Liver (tissue), 9 donors: Measurements from ENCODE around the gene EXOC3L2. TPM values are rescaled to one million over a fixed set of nuclear protein-coding genes. Genes with fewer than 3 reads are reported as not detected.

Experiments used
- DNase-seq: peaks from one replicate; pipeline ENCODE4 v3.0.0-alpha.2; 2017; ENCODE audit warnings: low spot score
- H3K27ac ChIP-seq, 2 donors: one replicate each; pipeline ENCODE4 v1.7.0; 2013; ENCODE audit warnings: inconsistent platforms in 2 of 2, low read length in 2 of 2, control low read depth in 1 of 2, low read depth in 1 of 2, mild to moderate bottlenecking in 1 of 2
- H3K27me3 ChIP-seq, 4 donors: one replicate each; pipeline versions ENCODE4 v1.6.1 to v1.7.0; 2013; ENCODE audit warnings: low read length in 3 of 4, inconsistent platforms in 1 of 4, mild to moderate bottlenecking in 1 of 4, moderate library complexity in 1 of 4; ENCODE audit not compliant: control insufficient read depth in 4 of 4, insufficient read depth in 4 of 4
- H3K36me3 ChIP-seq, 4 donors: one replicate each; pipeline versions ENCODE4 v1.6.1 to v1.7.0; 2013; ENCODE audit warnings: low read length in 3 of 4, mild to moderate bottlenecking in 3 of 4, low read depth in 1 of 4, moderate library complexity in 1 of 4; ENCODE audit not compliant: control insufficient read depth in 4 of 4, insufficient read depth in 3 of 4
- H3K4me1 ChIP-seq, 4 donors: one replicate each; pipeline versions ENCODE4 v1.6.1 to v1.7.0; 2013; ENCODE audit warnings: low read length in 3 of 4, mild to moderate bottlenecking in 3 of 4, moderate library complexity in 1 of 4; ENCODE audit not compliant: control insufficient read depth in 4 of 4, insufficient read depth in 4 of 4
- H3K4me3 ChIP-seq, 3 donors: one replicate each; pipeline versions ENCODE4 v1.6.1 to v1.7.0; 2013; ENCODE audit warnings: low read length in 3 of 3, control low read depth in 1 of 3, low read depth in 1 of 3, mild to moderate bottlenecking in 1 of 3
- H3K9ac ChIP-seq, 2 donors: one replicate each; pipeline ENCODE4 v1.7.0; 2013; ENCODE audit warnings: low read length in 2 of 2, mild to moderate bottlenecking in 2 of 2, moderate library complexity in 2 of 2, control low read depth in 1 of 2, low read depth in 1 of 2
- H3K9me3 ChIP-seq, 4 donors: one replicate each; pipeline versions ENCODE4 v1.6.1 to v1.7.0; 2013; ENCODE audit warnings: low read length in 3 of 4; ENCODE audit not compliant: control insufficient read depth in 4 of 4
- EGR1 ChIP-seq, 2 donors: IDR thresholded peaks; 2 replicates each; pipeline ENCODE4 v1.6.1; 2016 to 2018; ENCODE audit warnings: antibody characterized with exemption in 2 of 2, low read depth in 2 of 2
- FOXA1 ChIP-seq: IDR thresholded peaks from 2 replicates; pipeline ENCODE4 v1.6.1; 2016; ENCODE audit warnings: antibody characterized with exemption
- FOXA2 ChIP-seq: IDR thresholded peaks from 2 replicates; pipeline ENCODE4 v1.6.1; 2016; ENCODE audit warnings: antibody characterized with exemption
- GABPA ChIP-seq, 2 donors: IDR thresholded peaks in 1 of 2; conservative IDR thresholded peaks in 1 of 2; 2 replicates each; pipeline ENCODE4 v1.6.1; 2016; ENCODE audit warnings: antibody characterized with exemption in 2 of 2, mild to moderate bottlenecking in 1 of 2, moderate library complexity in 1 of 2
- HNF4A ChIP-seq, 2 donors: conservative IDR thresholded peaks; 2 replicates each; pipeline ENCODE4 v1.6.1; 2016; ENCODE audit warnings: antibody characterized with exemption in 2 of 2, mild to moderate bottlenecking in 2 of 2
- HNF4G ChIP-seq: IDR thresholded peaks from 2 replicates; pipeline ENCODE4 v1.6.1; 2016; ENCODE audit warnings: antibody characterized with exemption
- JUND ChIP-seq, 2 donors: IDR thresholded peaks; 2 replicates each; pipeline ENCODE4 v1.6.1; 2016; ENCODE audit warnings: antibody characterized with exemption in 2 of 2
- NR2F2 ChIP-seq: IDR thresholded peaks from 2 replicates; pipeline ENCODE4 v1.6.1; 2016; ENCODE audit warnings: antibody characterized with exemption
- RAD21 ChIP-seq, 2 donors: IDR thresholded peaks; 2 replicates each; pipeline ENCODE4 v1.6.1; 2016; ENCODE audit warnings: antibody characterized with exemption in 2 of 2, mild to moderate bottlenecking in 2 of 2
- RXRA ChIP-seq, 2 donors: IDR thresholded peaks; 2 replicates each; pipeline ENCODE4 v1.6.1; 2017 to 2018; ENCODE audit warnings: antibody characterized with exemption in 2 of 2, mild to moderate bottlenecking in 1 of 2
- SP1 ChIP-seq: IDR thresholded peaks from 2 replicates; pipeline ENCODE4 v1.6.1; 2018; ENCODE audit warnings: antibody characterized with exemption, mild to moderate bottlenecking
- TAF1 ChIP-seq: conservative IDR thresholded peaks from 2 replicates; pipeline ENCODE4 v1.6.1; 2016; ENCODE audit warnings: antibody characterized with exemption, mild to moderate bottlenecking
- YY1 ChIP-seq: IDR thresholded peaks from 2 replicates; pipeline ENCODE4 v1.6.1; 2016; ENCODE audit warnings: antibody characterized with exemption, mild to moderate bottlenecking
- WGBS: extraction: QIAGEN DNeasy Blood & Tissue Kit; methylation state at CpG from one replicate; pipeline ENCODE4 v1.1.7; 2013; 5-methylcytosine and 5-hydroxymethylcytosine counted together
- polyA plus RNA-seq, 2 donors: library from polyadenylated mRNA; stranded (reverse) in 1 of 2; unstranded in 1 of 2; fragments of 200-250 nt in 1 of 2; fragments of >200 nt in 1 of 2; fragmentation: Nextera tagmentation in 1 of 2; extraction: Ambion mirVana in 1 of 2; gene quantifications; one replicate each; pipeline versions ENCODE4 v1.2.1 to v1.2.3, GENCODE V29; 2013 to 2015
- total RNA-seq, 2 donors: library from RNA; depleted of rRNA; stranded (reverse); fragments of >200 nt; gene quantifications; one replicate each; pipeline ENCODE4 v1.2.3, GENCODE V29; 2014
- TF ChIP-seq, protein P1 (sequence below): IDR thresholded peaks from 2 replicates; pipeline ENCODE4 v1.6.1; 2016; ENCODE audit warnings: antibody characterized with exemption
- TF ChIP-seq, protein P2 (sequence below): fragments of 150-350 bp; IDR thresholded peaks from 2 replicates; pipeline ENCODE4 v1.5.1; 2017; ENCODE audit warnings: improper control_type of control experiment, low read depth, low read length; ENCODE audit not compliant: missing input control
- TF ChIP-seq, protein P3 (sequence below): IDR thresholded peaks from 2 replicates; pipeline ENCODE4 v1.6.1; 2016; ENCODE audit warnings: antibody characterized with exemption
- TF ChIP-seq, protein P4 (sequence below): IDR thresholded peaks from 2 replicates; pipeline ENCODE4 v1.6.1; 2016; ENCODE audit warnings: antibody characterized with exemption
- TF ChIP-seq, protein P5 (sequence below): IDR thresholded peaks from 2 replicates; pipeline ENCODE4 v1.6.1; 2016; ENCODE audit warnings: antibody characterized with exemption, mild to moderate bottlenecking
- donor health status: healthy.
- donor health status: healthy.
- donor health status: healthy.
- donor health status: healthy.
- donor health status: healthy.

Gene EXOC3L2
- total and polyA plus RNA-seq, 4 donors = 1.3 to 7.3 (median 4.1) TPM

DNA sequence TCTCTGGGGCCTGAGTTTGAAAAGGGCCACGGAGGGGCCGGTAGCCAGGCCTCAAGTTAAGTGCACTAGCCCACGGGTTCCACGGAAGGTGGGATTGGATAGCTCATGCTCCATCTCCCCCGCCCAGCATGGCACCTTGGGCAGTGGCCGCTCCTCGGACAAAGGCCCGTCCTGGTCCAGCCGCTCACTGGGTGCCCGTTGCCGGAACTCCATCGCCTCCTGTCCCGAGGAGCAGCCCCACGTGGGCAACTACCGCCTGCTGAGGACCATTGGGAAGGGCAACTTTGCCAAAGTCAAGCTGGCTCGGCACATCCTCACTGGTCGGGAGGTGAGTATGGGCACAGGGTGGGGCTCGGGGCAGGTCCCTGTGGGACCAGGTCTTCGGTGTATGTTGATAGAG, 13.7 kb upstream of the EXOC3L2 start:
- Histone ChIP-seq H3K9ac (no peak overlapping the region), H3K9me3 (no peaks in the 10 kb centered on the region), H3K27ac (no peak overlapping the region), H3K36me3 (peaks cover 0 to 3% (median under 1%) of the 10 kb centered on the region in 4 donors), H3K4me1 (peaks cover 0 to 10% (median 7%) of the 10 kb centered on the region in 4 donors), H3K4me3 (no peak overlapping the region), H3K27me3 (no peaks in the 10 kb centered on the region)
- WGBS = 98% methylated on average over 19 of the region's 19 CpGs
- DNase-seq = no peak
- TF ChIP-seq, protein P1, sequence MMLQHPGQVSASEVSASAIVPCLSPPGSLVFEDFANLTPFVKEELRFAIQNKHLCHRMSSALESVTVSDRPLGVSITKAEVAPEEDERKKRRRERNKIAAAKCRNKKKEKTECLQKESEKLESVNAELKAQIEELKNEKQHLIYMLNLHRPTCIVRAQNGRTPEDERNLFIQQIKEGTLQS = no peak
- TF ChIP-seq TAF1 = no peak

DNA sequence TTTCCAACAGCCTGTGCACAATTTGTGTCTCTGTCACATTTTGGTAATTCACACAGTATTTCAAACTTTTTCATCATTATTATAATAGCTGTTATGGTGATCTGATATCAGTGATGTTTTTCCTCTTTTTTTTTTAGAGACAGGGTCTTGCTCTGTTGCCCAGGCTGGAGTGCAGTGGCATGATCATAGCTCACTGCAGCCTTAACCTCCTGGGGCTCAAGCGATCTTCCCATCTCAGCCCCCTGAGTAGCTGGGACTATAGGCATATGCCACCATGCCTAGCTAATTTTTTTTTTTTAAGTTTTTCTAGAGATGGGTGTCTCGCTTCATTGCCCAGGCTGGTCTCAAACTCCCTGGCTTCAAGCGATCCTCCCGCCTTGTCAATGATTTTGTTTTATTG, 11.6 kb upstream of the EXOC3L2 start:
- Histone ChIP-seq H3K27ac (no peak overlapping the region), H3K27me3 (no peaks in the 10 kb centered on the region), H3K9ac (no peak overlapping the region), H3K4me3 (no peak overlapping the region), H3K9me3 (no peaks in the 10 kb centered on the region), H3K36me3 (peaks cover 0 to 3% (median 0%) of the 10 kb centered on the region in 4 donors), H3K4me1 (peaks cover 3 to 30% (median 26%) of the 10 kb centered on the region in 4 donors)
- 98% methylated on average over 4 of the region's 4 CpGs for WGBS
- TF ChIP-seq JUND (IDR thresholded peaks at IDR 0.05) = no peak
- TF ChIP-seq, protein P2, sequence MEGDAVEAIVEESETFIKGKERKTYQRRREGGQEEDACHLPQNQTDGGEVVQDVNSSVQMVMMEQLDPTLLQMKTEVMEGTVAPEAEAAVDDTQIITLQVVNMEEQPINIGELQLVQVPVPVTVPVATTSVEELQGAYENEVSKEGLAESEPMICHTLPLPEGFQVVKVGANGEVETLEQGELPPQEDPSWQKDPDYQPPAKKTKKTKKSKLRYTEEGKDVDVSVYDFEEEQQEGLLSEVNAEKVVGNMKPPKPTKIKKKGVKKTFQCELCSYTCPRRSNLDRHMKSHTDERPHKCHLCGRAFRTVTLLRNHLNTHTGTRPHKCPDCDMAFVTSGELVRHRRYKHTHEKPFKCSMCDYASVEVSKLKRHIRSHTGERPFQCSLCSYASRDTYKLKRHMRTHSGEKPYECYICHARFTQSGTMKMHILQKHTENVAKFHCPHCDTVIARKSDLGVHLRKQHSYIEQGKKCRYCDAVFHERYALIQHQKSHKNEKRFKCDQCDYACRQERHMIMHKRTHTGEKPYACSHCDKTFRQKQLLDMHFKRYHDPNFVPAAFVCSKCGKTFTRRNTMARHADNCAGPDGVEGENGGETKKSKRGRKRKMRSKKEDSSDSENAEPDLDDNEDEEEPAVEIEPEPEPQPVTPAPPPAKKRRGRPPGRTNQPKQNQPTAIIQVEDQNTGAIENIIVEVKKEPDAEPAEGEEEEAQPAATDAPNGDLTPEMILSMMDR = no peak
- TF ChIP-seq, protein P1 = no peak
- TF ChIP-seq TAF1 = no peak
- TF ChIP-seq HNF4G = no peak
- no peak for TF ChIP-seq EGR1 (IDR thresholded peaks at IDR 0.05; ENCODE audit: low read depth in 2 of 2)
- TF ChIP-seq NR2F2 = no peak
- TF ChIP-seq YY1 = no peak
- TF ChIP-seq RXRA (IDR thresholded peaks at IDR 0.05) = no peak
- DNase-seq = no peak

DNA sequence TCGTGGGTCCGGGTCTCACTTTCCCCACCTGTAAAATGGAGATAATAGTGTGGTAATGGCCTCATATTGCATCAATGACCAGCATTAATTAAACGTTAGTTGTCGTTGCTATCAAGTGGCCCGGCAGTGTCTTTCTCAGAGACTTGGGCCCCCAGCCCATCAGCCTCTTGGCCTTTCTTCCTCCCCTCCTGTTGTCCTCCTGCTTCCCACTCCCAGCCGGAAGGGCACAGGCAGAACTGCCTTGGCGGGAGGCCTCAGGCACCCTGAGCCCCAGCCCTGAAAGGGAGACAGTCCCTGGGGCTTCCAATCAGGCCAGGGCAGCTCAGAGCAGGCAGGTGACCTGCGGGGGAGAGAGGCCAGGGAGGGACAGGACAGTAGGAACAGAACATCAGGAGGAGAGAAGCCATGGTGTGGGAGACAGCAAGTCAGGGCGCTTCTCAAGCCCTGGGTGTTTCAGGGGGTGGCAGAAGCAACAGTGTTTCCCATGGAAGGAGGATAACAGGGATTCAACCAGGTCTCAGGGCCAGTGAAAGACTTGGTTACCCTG, 10.5 kb upstream of the EXOC3L2 start:
- H3K27me3 ChIP-seq = no peaks in the 10 kb centered on the region
- TF ChIP-seq SP1 (no peak), RAD21 (IDR thresholded peaks at IDR 0.05) (no peak), JUND (IDR thresholded peaks at IDR 0.05) (no peak), YY1 (no peak), HNF4G (no peak), RXRA (IDR thresholded peaks at IDR 0.05) (no peak), NR2F2 (no peak), TAF1 (no peak), GABPA (IDR thresholded peaks at IDR 0.05 in 1 of 2, conservative IDR thresholded peaks at IDR 0.05 in 1 of 2) (no peak), EGR1 (IDR thresholded peaks at IDR 0.05; ENCODE audit: low read depth in 2 of 2) (no peak), FOXA1 (no peak), HNF4A (conservative IDR thresholded peaks at IDR 0.05) (no peak), FOXA2 (no peak)
- TF ChIP-seq, protein P3, sequence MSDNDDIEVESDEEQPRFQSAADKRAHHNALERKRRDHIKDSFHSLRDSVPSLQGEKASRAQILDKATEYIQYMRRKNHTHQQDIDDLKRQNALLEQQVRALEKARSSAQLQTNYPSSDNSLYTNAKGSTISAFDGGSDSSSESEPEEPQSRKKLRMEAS = no peak
- TF ChIP-seq, protein P4, sequence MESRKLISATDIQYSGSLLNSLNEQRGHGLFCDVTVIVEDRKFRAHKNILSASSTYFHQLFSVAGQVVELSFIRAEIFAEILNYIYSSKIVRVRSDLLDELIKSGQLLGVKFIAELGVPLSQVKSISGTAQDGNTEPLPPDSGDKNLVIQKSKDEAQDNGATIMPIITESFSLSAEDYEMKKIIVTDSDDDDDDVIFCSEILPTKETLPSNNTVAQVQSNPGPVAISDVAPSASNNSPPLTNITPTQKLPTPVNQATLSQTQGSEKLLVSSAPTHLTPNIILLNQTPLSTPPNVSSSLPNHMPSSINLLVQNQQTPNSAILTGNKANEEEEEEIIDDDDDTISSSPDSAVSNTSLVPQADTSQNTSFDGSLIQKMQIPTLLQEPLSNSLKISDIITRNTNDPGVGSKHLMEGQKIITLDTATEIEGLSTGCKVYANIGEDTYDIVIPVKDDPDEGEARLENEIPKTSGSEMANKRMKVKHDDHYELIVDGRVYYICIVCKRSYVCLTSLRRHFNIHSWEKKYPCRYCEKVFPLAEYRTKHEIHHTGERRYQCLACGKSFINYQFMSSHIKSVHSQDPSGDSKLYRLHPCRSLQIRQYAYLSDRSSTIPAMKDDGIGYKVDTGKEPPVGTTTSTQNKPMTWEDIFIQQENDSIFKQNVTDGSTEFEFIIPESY = no peak
- TF ChIP-seq, protein P5, sequence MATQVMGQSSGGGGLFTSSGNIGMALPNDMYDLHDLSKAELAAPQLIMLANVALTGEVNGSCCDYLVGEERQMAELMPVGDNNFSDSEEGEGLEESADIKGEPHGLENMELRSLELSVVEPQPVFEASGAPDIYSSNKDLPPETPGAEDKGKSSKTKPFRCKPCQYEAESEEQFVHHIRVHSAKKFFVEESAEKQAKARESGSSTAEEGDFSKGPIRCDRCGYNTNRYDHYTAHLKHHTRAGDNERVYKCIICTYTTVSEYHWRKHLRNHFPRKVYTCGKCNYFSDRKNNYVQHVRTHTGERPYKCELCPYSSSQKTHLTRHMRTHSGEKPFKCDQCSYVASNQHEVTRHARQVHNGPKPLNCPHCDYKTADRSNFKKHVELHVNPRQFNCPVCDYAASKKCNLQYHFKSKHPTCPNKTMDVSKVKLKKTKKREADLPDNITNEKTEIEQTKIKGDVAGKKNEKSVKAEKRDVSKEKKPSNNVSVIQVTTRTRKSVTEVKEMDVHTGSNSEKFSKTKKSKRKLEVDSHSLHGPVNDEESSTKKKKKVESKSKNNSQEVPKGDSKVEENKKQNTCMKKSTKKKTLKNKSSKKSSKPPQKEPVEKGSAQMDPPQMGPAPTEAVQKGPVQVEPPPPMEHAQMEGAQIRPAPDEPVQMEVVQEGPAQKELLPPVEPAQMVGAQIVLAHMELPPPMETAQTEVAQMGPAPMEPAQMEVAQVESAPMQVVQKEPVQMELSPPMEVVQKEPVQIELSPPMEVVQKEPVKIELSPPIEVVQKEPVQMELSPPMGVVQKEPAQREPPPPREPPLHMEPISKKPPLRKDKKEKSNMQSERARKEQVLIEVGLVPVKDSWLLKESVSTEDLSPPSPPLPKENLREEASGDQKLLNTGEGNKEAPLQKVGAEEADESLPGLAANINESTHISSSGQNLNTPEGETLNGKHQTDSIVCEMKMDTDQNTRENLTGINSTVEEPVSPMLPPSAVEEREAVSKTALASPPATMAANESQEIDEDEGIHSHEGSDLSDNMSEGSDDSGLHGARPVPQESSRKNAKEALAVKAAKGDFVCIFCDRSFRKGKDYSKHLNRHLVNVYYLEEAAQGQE = no peak
- TF ChIP-seq, protein P1 = no peak

More for the DNA sequence above, 10.5 kb upstream of the EXOC3L2 start:
- Histone ChIP-seq H3K9ac (no peak overlapping the region), H3K4me3 (no peak overlapping the region), H3K4me1 (peaks cover 3 to 34% (median 27%) of the 10 kb centered on the region in 4 donors), H3K27ac (no peak overlapping the region), H3K9me3 (no peaks in the 10 kb centered on the region), H3K36me3 (peaks cover 0 to 3% (median 0%) of the 10 kb centered on the region in 4 donors)
- no peak for DNase-seq
- 89% methylated on average over 9 of the region's 9 CpGs for WGBS
